Neural progenitor cell (in vitro differentiated cells): ENCODE measurements around the gene DROSHA. TPM values are rescaled to one million over a fixed set of nuclear protein-coding genes. Genes with fewer than 3 reads are reported as not detected.

ENCODE experiments used
- DNase-seq: peaks from one replicate; pipeline ENCODE4 v3.0.0-alpha.2; 2016; ENCODE audit warnings: low spot score
- H2AFZ ChIP-seq: fragments of 200-600 bp; sonication (generic); replicated peaks from 2 replicates; pipeline ENCODE4 v1.6.1; 2016; ENCODE audit warnings: antibody characterized with exemption
- H3F3A ChIP-seq: fragments of 200-600 bp; sonication (generic); 2 replicates; pipeline ENCODE4 v1.6.1; 2016; ENCODE audit warnings: antibody characterized with exemption, low read depth
- H3K27ac ChIP-seq: fragments of 200-600 bp; sonication (generic); 2 replicates; pipeline ENCODE4 v1.5.1; 2016; ENCODE audit warnings: mild to moderate bottlenecking
- H3K27me3 ChIP-seq: fragments of 200-600 bp; sonication (generic); 2 replicates; pipeline ENCODE4 v1.6.1; 2016; ENCODE audit warnings: mild to moderate bottlenecking, moderate library complexity
- H3K36me3 ChIP-seq: fragments of 200-600 bp; sonication (generic); 2 replicates; pipeline ENCODE4 v1.5.1; 2016
- H3K4me1 ChIP-seq: fragments of 200-600 bp; sonication (generic); 2 replicates; pipeline ENCODE4 v1.6.1; 2016; ENCODE audit warnings: mixed run types
- H3K4me2 ChIP-seq: fragments of 200-600 bp; sonication (generic); 2 replicates; pipeline ENCODE4 v1.6.1; 2016
- H3K4me3 ChIP-seq: fragments of 200-600 bp; sonication (generic); 2 replicates; pipeline ENCODE4 v1.5.1; 2016
- H3K79me2 ChIP-seq: fragments of 200-600 bp; sonication (generic); 2 replicates; pipeline ENCODE4 v1.6.1; 2016; ENCODE audit warnings: low read depth
- H3K9ac ChIP-seq: fragments of 200-600 bp; sonication (generic); 2 replicates; pipeline ENCODE4 v1.6.1; 2016
- H3K9me3 ChIP-seq: fragments of 200-600 bp; sonication (generic); 2 replicates; pipeline ENCODE4 v1.5.1; 2016; ENCODE audit warnings: low read depth
- H4K20me1 ChIP-seq: fragments of 200-600 bp; sonication (generic); 2 replicates; pipeline ENCODE4 v1.6.1; 2016; ENCODE audit warnings: low read depth
- H3K27ac Mint-ChIP-seq: 3 replicates; pipeline ENCODE4 v1.8.0; 2021; ENCODE audit warnings: mixed read lengths
- H3K27me3 Mint-ChIP-seq: 2 replicates; pipeline ENCODE4 v1.8.0; 2022; ENCODE audit warnings: low read depth, mild to moderate bottlenecking, inconsistent platforms, moderate library complexity, mixed read lengths; ENCODE audit not compliant: insufficient read depth
- H3K36me3 Mint-ChIP-seq: 3 replicates; pipeline ENCODE4 v1.8.0; 2021; ENCODE audit warnings: mixed read lengths
- H3K4me1 Mint-ChIP-seq: 3 replicates; pipeline ENCODE4 v1.8.0; 2021; ENCODE audit warnings: mixed read lengths
- H3K4me3 Mint-ChIP-seq: 3 replicates; pipeline ENCODE4 v1.8.0; 2021; ENCODE audit warnings: mild to moderate bottlenecking, moderate library complexity, mixed read lengths
- H3K9me3 Mint-ChIP-seq: 3 replicates; pipeline ENCODE4 v1.8.0; 2020; ENCODE audit warnings: mixed read lengths
- EZH2 ChIP-seq: fragments of 200-600 bp; sonication (generic); IDR thresholded peaks from 2 replicates; pipeline ENCODE4 v1.6.1; 2017; ENCODE audit warnings: antibody characterized with exemption, mild to moderate bottlenecking, moderate library complexity
- EZH2phosphoT487 ChIP-seq: fragments of 200-600 bp; sonication (generic); IDR thresholded peaks from 2 replicates; pipeline ENCODE4 v1.6.1; 2017; ENCODE audit warnings: antibody characterized with exemption
- total RNA-seq: library from RNA; depleted of rRNA; stranded (reverse); fragments of >200 nt; gene quantifications from 2 replicates; pipeline ENCODE4 v1.2.3, GENCODE V29; 2015; ENCODE audit warnings: low replicate concordance
- TF ChIP-seq, protein P1 (sequence below): fragments of 200-600 bp; sonication (generic); IDR thresholded peaks from 2 replicates; pipeline ENCODE4 v1.5.1; 2017; ENCODE audit warnings: antibody characterized with exemption, mild to moderate bottlenecking

Gene DROSHA
- total RNA-seq, 1 donor from 2014 or later = 80.3 TPM

- H3K79me2 ChIP-seq = no peaks in the 10 kb centered on the region
- H3K27me3 ChIP-seq = no peaks in the 10 kb centered on the region
- no peak overlapping the region for H3K4me2 ChIP-seq
- TF ChIP-seq EZH2phosphoT487 (no peak), EZH2 (no peak)
- TF ChIP-seq, protein P1, sequence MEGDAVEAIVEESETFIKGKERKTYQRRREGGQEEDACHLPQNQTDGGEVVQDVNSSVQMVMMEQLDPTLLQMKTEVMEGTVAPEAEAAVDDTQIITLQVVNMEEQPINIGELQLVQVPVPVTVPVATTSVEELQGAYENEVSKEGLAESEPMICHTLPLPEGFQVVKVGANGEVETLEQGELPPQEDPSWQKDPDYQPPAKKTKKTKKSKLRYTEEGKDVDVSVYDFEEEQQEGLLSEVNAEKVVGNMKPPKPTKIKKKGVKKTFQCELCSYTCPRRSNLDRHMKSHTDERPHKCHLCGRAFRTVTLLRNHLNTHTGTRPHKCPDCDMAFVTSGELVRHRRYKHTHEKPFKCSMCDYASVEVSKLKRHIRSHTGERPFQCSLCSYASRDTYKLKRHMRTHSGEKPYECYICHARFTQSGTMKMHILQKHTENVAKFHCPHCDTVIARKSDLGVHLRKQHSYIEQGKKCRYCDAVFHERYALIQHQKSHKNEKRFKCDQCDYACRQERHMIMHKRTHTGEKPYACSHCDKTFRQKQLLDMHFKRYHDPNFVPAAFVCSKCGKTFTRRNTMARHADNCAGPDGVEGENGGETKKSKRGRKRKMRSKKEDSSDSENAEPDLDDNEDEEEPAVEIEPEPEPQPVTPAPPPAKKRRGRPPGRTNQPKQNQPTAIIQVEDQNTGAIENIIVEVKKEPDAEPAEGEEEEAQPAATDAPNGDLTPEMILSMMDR = no peak
- H3K4me1 Mint-ChIP-seq = no peaks in the 10 kb centered on the region
- H3K9me3 Mint-ChIP-seq = no peaks in the 10 kb centered on the region
- H3K27me3 Mint-ChIP-seq = no peaks in the 10 kb centered on the region
- no peak overlapping the region for H3K4me3 Mint-ChIP-seq
- no peaks in the 10 kb centered on the region for H3K4me1 ChIP-seq
- H2AFZ ChIP-seq = no peak overlapping the region
- H3K27ac ChIP-seq = no peak overlapping the region
- H3K4me3 ChIP-seq = no peak overlapping the region
- no peak overlapping the region for H3K9ac ChIP-seq
- DNase-seq = no peak
- peaks cover 22% of the 10 kb centered on the region for H3K36me3 Mint-ChIP-seq
- no peaks in the 10 kb centered on the region for H3F3A ChIP-seq
- H3K27ac Mint-ChIP-seq = no peak overlapping the region
- H3K9me3 ChIP-seq = no peaks in the 10 kb centered on the region
- peaks cover 9% of the 10 kb centered on the region for H3K36me3 ChIP-seq
- H4K20me1 ChIP-seq = no peaks in the 10 kb centered on the region
Observed at GRCh38 chr5:31476738-31477141, 55.2 kb downstream of the DROSHA start.

- Histone ChIP-seq H3K4me1 (no peaks in the 10 kb centered on the region), H3K4me3 (no peak overlapping the region), H3K9ac (no peak overlapping the region), H4K20me1 (no peaks in the 10 kb centered on the region), H3F3A (no peaks in the 10 kb centered on the region), H3K36me3 (peaks cover 5% of the 10 kb centered on the region), H3K27ac (no peak overlapping the region), H3K79me2 (no peaks in the 10 kb centered on the region), H2AFZ (no peak overlapping the region), H3K27me3 (no peaks in the 10 kb centered on the region), H3K4me2 (no peak overlapping the region), H3K9me3 (no peaks in the 10 kb centered on the region)
- TF ChIP-seq, protein P1 = no peak
- TF ChIP-seq EZH2phosphoT487 (no peak), EZH2 (no peak)
- peaks cover 43% of the 10 kb centered on the region for H3K36me3 Mint-ChIP-seq
- no peak overlapping the region for H3K4me3 Mint-ChIP-seq
- H3K9me3 Mint-ChIP-seq = no peaks in the 10 kb centered on the region
- no peak for DNase-seq
- H3K4me1 Mint-ChIP-seq = peaks cover 6% of the 10 kb centered on the region
- H3K27ac Mint-ChIP-seq = no peak overlapping the region
- no peaks in the 10 kb centered on the region for H3K27me3 Mint-ChIP-seq
Observed at GRCh38 chr5:31471916-31472315, 60.0 kb downstream of the DROSHA start.

- no peaks in the 10 kb centered on the region for H3K79me2 ChIP-seq
- TF ChIP-seq EZH2phosphoT487 (no peak), EZH2 (no peak)
- TF ChIP-seq, protein P1 = no peak
- Mint-ChIP-seq H3K4me3 (no peak overlapping the region), H3K27me3 (no peaks in the 10 kb centered on the region), H3K36me3 (peaks cover 48% of the 10 kb centered on the region), H3K4me1 (peaks cover 6% of the 10 kb centered on the region), H3K9me3 (no peaks in the 10 kb centered on the region), H3K27ac (no peak overlapping the region)
- no peaks in the 10 kb centered on the region for H4K20me1 ChIP-seq
- H3F3A ChIP-seq = no peaks in the 10 kb centered on the region
- H3K9ac ChIP-seq = no peak overlapping the region
- H3K4me2 ChIP-seq = no peak overlapping the region
- DNase-seq = no peak
- no peaks in the 10 kb centered on the region for H3K27me3 ChIP-seq
- no peaks in the 10 kb centered on the region for H3K9me3 ChIP-seq
- no peaks in the 10 kb centered on the region for H3K4me1 ChIP-seq
- no peak overlapping the region for H3K27ac ChIP-seq
- no peak overlapping the region for H2AFZ ChIP-seq
- no peak overlapping the region for H3K4me3 ChIP-seq
- H3K36me3 ChIP-seq = peaks cover 9% of the 10 kb centered on the region
Observed at GRCh38 chr5:31471040-31471439, 60.9 kb downstream of the DROSHA start.

DNA sequence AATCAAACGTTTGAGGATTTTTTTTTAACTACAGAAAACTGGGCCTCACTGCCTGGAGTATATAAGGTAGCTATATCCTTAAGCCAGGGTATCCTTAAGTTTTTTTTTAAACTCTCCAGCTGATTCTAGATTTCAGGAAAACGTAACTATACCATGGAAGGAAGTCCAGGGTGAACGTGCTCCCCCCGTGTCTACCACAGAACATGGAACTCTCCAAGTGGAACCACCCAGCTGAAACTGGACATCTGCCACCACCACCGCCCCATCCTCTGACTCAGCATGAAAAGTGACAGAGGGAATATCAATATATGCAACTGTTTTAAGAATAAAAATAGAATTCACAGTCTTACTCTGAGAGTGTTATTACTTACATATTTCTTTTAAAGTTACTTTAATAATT, 61.3 kb downstream of the DROSHA start:
- DNase-seq = no peak

More for the DNA sequence above, 61.3 kb downstream of the DROSHA start:
- Mint-ChIP-seq H3K9me3 (no peaks in the 10 kb centered on the region), H3K27ac (no peak overlapping the region), H3K4me3 (no peak overlapping the region), H3K27me3 (no peaks in the 10 kb centered on the region), H3K36me3 (peaks cover 50% of the 10 kb centered on the region), H3K4me1 (peaks cover 6% of the 10 kb centered on the region)
- Histone ChIP-seq H2AFZ (no peak overlapping the region), H3K9ac (no peak overlapping the region), H3K27ac (no peak overlapping the region), H3K9me3 (no peaks in the 10 kb centered on the region), H3K36me3 (peaks cover 14% of the 10 kb centered on the region), H3F3A (no peaks in the 10 kb centered on the region), H3K4me3 (no peak overlapping the region), H3K79me2 (no peaks in the 10 kb centered on the region), H3K27me3 (no peaks in the 10 kb centered on the region), H3K4me2 (no peak overlapping the region), H3K4me1 (no peaks in the 10 kb centered on the region), H4K20me1 (no peaks in the 10 kb centered on the region)
- TF ChIP-seq EZH2phosphoT487 = no peak
- TF ChIP-seq, protein P1 = no peak
- no peak for TF ChIP-seq EZH2
